Measurements from ENCODE around the gene MAP3K12. TPM values are rescaled to one million over a fixed set of nuclear protein-coding genes. Genes with fewer than 3 reads are reported as not detected.

Gene MAP3K12
- total RNA-seq, 1 donor, result 33.1 TPM

- no peak for DNase-seq (ENCODE audit: low read depth in 2 of 3, low spot score in 2 of 3)
These were observed 24.4 kb downstream of the MAP3K12 start for GRCh38 chr12:53474819-53475218.

DNA sequence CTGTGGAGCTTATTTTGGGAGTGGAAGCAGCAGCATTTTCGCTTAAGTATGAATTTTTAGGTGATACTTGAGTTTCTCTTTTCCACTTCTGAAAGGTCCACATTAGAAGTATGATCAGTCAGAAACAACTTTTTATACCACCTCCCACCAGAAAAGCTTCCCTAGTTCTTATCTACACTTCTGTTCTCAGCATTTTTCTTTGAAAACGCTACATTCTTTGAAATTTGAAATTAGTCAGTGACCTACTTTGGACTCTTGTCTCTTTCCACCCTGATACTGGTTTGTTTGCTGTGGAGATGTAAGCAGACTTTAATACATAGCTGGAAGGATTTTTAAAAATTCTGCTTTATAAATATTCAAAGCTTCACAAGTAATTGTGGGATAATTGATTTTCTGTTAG is 25.2 kb downstream of the MAP3K12 start:
- no peak for DNase-seq (ENCODE audit: low read depth in 2 of 3, low spot score in 2 of 3)

GRCh38 chr12:53472056-53472582 is 27.1 kb downstream of the MAP3K12 start:
- DNase-seq (ENCODE audit: low read depth in 2 of 3, low spot score in 2 of 3), result no peak

DNA sequence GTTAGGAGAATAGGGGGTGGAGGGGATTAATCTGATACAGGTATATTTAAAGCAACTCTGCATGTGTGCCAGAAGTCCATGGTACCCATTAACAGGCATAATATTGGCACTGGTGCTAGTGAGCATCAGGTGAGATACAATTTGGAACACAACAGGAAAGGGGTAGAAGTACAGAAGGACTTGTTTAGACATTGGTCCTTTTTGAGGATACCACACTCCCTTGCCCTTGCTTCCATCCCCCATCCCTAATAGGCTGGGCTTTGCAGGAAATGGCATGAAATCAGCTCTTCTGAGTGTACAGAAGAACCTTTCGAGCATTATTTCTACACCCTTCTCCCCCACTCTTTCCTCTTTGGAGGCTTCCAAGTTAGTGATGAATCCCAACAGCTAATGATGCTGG is 31.0 kb downstream of the MAP3K12 start:
- DNase-seq (ENCODE audit: low read depth in 2 of 3, low spot score in 2 of 3), result no peak

- DNase-seq (ENCODE audit: low read depth in 2 of 3, low spot score in 2 of 3), result no peak
These were observed 31.4 kb downstream of the MAP3K12 start for GRCh38 chr12:53467880-53468279.

DNA sequence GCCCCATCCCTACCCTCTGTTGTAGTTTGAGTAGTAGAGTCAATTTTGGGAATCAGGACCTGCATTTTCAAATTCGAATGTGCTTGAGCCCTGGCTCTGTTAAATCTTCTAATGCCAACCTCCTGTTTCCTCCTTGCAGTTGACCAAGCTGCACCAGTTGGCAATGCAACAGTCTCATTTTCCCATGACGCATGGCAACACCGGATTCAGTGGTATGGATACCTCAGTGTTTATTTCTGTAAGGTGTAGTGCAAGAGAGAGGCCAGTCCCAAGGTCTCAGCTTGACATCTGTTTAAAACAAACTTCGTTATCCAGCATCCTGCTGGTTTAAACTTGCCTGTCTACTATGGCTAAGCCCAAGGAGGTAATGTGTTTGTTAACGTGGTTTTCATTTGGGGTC is 32.2 kb downstream of the MAP3K12 start:
- no peak for DNase-seq (ENCODE audit: low read depth in 2 of 3, low spot score in 2 of 3)

DNA sequence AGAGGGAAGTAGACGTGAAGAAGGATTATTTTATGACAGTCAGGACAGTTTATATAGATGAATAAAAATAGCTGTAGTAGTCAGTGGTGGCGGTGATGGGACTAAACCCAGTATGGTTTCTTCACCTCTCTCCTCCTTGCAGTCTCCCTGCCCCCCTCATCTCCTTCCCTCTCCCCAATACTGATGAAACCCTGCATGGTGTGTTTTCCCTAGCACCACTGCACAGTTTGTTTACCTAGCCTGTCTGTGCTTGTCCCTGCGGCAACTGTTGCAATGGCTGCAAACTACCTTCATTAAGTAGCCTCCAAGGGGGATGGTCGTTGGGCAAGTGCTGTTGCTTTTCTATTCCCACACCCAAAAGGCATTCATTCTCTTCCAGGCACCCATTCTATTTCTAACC is 32.6 kb downstream of the MAP3K12 start:
- DNase-seq (ENCODE audit: low read depth in 2 of 3, low spot score in 2 of 3), result no peak

- DNase-seq (ENCODE audit: low read depth in 2 of 3, low spot score in 2 of 3), result no peak
These were observed 33.6 kb downstream of the MAP3K12 start for GRCh38 chr12:53465679-53466078.

- no peak for DNase-seq (ENCODE audit: low read depth in 2 of 3, low spot score in 2 of 3)
These were observed 34.4 kb downstream of the MAP3K12 start for GRCh38 chr12:53464685-53465418.

DNA sequence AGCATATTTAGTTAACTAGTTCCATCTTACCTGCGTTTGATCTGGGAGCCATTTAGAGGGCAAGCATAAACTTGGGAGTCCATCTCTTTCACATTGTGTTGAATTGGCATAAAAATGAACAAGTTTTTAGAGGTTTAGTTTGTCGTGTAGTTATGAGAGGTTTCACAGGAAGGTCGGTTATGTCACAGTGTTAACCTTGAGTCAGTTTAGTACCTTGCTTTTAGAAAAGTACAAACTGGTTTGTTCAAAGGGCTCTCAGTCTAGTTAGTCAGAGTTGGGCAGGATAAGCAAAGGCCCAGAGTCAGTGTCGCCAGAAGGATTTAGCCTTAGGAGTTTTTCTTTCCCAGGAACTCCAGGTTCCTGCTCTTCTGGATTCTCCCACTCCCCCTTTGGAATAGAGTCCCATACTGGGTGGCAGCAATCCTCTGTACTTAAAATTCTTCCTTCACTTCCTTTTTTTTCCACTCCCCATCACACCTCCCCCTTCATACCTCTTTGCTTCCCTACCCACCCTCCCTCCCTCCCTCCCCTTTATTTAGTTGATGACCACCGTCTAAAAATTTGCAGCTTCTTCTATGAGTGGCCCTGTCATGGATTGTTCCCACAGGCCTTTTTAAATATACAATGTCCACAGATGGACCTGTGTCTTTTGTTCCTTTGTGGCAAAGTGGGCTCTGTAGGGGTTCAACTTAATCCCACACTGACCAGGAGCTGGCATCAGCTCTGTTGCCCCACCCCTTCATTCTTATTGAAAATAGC is 35.3 kb downstream of the MAP3K12 start:
- DNase-seq (ENCODE audit: low read depth in 2 of 3, low spot score in 2 of 3), result no peak

DNA sequence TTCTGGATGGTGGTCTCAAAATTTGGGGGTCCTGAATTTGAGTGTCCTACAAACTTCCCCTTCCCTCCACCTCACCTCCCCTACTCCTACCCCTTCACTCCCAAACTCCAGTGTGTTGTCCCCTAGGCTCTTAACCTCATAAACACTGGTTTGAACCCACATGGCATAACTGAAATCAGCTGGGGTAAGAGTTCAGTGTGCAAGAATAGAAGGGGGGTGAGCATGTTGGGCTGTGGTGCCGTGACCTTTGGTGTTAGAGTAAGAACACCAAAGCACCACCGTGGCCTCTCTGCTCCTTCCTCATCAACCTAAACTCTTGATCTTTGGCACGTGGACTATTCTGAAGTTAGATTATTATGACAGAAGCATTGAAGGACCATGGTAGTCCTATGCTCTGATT is 36.3 kb downstream of the MAP3K12 start:
- no peak for DNase-seq (ENCODE audit: low read depth in 2 of 3, low spot score in 2 of 3)

- no peak for DNase-seq (ENCODE audit: low read depth in 2 of 3, low spot score in 2 of 3)
These were observed 37.7 kb downstream of the MAP3K12 start for GRCh38 chr12:53461591-53461990.

DNA sequence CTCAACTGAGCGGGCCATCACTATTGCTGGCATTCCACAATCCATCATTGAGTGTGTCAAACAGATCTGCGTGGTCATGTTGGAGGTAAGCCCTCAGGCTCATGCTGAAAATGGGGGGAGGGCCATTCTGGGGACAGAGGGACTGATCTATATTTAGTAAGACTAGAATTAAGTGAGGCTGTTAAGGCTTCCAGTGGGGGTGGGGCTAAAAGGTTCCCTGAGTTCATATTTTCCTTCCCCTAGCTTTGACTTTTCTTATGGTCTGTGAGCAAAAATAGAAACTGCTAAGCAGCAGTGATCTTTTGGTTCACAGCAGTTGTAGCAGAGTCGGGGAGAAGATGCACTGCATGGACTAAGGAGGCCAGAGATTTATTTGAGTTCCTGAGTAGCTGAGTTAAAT is 38.2 kb downstream of the MAP3K12 start:
- DNase-seq (ENCODE audit: low read depth in 2 of 3, low spot score in 2 of 3), result no peak

DNA sequence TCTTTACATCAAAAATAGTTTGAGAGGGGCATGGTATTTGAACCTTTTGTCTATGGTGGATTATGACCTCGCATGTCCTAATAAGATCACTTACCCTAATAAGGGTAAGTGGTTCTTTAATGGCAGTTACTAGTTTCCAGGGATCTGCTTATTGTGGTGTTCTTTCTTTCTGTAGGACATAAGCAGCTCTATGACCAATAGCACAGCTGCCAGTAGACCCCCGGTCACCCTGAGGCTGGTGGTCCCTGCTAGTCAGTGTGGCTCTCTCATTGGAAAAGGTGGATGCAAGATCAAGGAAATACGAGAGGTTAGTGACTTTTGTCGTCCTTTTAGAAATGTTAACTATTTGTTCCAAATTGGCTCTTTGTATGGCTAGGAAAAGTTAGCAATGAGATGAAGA is 40.2 kb downstream of the MAP3K12 start:
- no peak for DNase-seq (ENCODE audit: low read depth in 2 of 3, low spot score in 2 of 3)

DNA sequence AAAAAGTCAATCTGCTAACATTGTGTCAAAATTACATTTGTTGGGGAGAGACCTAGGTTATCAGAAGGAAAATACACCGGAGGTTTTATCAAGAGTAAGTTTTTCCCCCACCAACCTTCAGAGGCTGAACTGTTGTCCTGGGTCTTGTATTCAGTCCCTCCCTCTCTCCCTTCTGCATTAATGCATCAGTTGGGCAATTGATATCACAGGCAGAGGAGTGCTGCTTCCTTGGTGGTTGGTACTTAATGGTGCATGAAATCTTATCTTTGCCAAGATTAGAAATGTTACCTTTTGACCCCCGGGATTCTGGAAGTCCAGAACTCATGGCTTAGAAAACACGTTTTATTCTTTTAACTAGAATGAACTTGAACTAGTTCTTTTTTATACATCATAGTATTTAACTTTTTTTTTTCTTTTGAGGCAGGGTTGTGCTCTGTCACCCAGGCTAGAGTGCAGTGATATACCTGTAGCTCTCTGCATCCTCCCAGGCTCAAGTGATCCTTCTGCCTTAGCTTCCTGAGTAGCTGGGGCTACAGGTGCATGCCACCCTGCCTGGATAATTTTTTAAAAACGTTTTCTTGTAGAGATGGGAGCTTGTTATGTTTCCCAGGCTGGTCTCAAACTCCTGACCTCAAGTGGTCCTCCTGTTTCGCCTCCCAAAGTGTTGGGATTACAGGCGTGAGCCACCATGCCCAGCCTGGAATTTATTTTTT is 42.4 kb downstream of the MAP3K12 start:
- no peak for DNase-seq (ENCODE audit: low read depth in 2 of 3, low spot score in 2 of 3)

- no peak for DNase-seq (ENCODE audit: low read depth in 2 of 3, low spot score in 2 of 3)
These were observed 44.6 kb downstream of the MAP3K12 start for GRCh38 chr12:53454707-53455106.

- DNase-seq (ENCODE audit: low read depth in 2 of 3, low spot score in 2 of 3), result no peak
These were observed 45.2 kb downstream of the MAP3K12 start for GRCh38 chr12:53453953-53454640.

- DNase-seq (ENCODE audit: low read depth in 2 of 3, low spot score in 2 of 3), result peak; percentile 83 to 86 (median 85)
These were observed 46.8 kb downstream of the MAP3K12 start for GRCh38 chr12:53452159-53453077.

DNA sequence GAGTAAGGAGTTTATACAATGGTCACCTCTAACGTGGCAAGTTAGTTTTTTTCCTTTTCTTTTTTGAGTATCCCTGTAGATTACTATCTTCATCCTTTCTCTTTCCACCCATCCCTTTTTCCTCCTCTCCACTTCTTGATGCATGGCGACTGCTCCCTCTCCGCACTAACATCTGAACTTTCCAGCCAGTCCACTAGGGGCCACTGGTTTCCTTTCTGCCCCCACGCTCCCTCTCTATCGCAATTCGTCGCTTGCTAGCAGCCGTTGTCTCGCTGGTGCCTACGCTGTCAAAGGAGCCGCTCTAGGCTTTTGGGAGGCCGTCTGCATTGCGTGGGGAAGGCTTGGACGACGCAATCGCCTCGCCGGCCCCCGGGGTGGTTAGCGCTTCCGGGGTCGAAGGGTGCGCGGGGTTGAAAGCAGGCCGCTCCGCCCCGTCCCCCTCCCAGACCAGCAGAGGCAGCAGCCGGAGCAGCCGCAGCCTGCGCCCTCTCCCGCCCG is 47.5 kb downstream of the MAP3K12 start, which contains the start of gene PCBP2:
Gene PCBP2 (plus strand): TSS at position 442 of the 498 bp plus-strand sequence. CDS start 2,699 bp downstream, outside the sequence.
- peak; percentile 91 to 100 (median 99) for DNase-seq (ENCODE audit: low read depth in 2 of 3, low spot score in 2 of 3)

All from hematopoietic multipotent progenitor cell (in vitro differentiated cells).